NCI-H1694 treated with DMSO at 0.1 percent for 48 hours (cell line): ENCODE data around the gene UNC93B1.

Experiments
- DNase-seq: peaks from one replicate; lab custom pipeline; 2025; lab: John Stamatoyannopoulos, UW

UNC93B1 gene

GRCh38 chr11:68003846-68004550 is at the start of gene UNC93B1:
TSS of gene UNC93B1 (minus strand) at chr11:68004097. CDS start at chr11:68004043, 54 bp downstream.
- no peak for DNase-seq

DNA sequence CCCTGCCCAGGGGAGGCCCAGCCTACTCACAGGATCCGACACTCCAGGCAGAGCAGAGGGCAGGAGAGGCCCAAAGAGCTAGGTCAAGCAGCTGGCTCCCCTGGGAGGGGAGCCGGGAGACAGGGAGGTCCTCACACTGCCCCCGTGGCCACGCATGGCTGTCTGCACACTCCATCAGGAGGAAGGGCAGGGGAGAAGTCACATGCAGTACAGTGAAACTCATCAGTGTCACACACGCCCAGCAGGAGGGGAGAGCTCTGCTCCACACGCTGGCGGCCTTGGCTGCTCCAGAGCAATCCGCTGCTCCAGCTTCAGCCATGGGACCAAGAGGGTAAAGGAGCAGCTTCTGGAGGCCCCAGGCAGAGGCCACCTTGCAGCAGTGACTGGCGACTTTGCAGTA is 49.2 kb upstream of the UNC93B1 start:
- no peak for DNase-seq

DNA sequence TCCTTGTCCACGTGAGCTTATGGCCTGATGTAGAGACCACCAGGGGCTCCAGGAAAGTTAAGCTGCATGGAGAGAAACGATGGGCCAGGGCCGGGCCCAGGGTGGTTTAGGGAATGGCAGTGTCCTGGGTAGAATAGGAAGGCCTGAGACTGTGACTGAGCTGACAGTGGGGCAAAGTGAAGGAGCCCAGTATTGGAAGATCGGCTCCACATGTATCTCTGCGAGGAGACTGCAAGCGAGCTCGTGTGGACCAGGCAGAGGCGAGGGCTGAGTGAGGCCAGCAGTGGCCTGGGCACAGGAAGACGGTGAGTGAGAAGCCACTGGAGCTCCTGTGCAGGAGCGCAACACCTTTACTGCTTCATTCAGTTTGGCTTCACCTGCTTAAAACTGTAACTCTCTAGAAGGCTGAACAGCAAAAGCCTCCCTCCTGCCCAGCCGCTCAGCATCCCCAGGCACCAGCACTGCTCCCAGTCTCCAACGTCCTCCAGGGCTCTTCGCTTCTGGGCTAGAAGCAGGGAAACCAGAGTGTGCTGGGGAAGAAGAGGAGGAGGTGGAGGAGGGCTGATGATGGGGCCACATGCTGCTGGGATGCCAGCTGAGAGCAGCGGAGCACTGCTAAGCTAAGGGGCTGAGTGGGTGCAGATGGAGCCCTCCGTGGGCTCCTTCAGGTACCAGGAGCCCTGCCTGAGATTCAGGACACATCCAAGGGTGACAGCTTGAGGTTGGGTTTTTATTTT is 48.4 kb upstream of the UNC93B1 start:
- no peak for DNase-seq

DNA sequence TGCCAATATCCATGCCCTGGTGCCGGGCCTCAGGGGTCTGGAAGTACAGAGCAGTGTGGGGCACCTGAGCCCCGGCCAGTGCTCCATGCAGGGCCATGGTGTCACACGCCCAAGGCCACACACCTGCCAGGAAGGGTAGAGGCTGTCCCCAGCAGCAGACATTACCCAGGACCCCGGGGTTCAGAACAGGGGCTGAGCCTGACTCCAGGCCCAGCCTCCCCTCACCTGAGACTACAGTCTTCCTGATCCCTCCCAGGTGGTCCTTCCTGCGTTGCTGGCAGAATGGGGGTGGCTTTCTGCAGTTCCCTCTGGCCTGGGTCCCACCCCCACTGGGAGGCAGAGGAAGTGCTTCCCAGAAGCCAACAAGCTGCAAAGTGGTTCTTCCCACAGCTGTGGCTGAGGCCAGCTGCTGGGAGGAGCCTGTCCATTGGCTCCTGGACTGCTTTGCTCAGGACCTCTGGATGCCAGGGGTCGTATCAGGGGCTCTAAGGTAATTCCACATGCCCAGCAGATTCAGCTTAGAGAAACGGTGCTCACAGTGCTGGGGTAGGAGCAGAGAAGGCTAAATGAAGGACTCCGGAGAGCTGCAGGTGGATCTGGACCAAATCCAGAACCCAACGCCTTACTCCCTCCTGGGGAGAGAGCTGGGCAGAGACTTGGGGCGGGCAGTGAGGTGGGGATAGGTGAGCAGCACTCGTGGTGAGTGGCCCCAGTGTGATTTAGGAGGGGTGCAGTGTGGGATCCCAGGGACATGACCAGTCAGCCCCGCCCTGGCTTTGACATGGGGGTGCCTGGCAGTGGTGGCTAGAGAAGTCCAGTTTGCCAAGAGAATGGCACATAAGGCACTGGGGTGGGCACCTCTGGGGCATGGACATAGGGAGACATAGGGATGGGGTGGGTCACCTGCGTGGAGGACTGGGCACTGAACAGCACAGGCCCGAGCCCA is 47.6 kb upstream of the UNC93B1 start:
- no peak for DNase-seq

DNA sequence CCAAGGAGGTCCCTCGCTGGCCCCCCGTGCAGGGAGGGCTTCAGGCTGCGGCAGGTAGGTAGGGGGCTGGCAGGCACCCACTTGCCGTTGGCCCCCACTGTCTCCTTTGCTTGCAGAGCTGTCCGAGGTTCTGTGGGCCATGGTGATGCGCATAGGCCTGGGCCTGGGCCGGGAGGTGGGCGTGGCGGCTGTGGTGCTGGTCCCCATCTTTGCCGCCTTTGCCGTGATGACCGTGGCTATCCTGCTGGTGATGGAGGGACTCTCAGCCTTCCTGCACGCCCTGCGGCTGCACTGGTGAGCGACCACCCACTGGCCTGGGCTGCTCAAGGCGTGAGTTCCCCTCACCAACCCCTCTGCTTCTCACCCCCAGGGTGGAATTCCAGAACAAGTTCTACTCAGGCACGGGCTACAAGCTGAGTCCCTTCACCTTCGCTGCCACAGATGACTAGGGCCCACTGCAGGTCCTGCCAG is 46.5 kb upstream of the UNC93B1 start:
- DNase-seq, result no peak

DNA sequence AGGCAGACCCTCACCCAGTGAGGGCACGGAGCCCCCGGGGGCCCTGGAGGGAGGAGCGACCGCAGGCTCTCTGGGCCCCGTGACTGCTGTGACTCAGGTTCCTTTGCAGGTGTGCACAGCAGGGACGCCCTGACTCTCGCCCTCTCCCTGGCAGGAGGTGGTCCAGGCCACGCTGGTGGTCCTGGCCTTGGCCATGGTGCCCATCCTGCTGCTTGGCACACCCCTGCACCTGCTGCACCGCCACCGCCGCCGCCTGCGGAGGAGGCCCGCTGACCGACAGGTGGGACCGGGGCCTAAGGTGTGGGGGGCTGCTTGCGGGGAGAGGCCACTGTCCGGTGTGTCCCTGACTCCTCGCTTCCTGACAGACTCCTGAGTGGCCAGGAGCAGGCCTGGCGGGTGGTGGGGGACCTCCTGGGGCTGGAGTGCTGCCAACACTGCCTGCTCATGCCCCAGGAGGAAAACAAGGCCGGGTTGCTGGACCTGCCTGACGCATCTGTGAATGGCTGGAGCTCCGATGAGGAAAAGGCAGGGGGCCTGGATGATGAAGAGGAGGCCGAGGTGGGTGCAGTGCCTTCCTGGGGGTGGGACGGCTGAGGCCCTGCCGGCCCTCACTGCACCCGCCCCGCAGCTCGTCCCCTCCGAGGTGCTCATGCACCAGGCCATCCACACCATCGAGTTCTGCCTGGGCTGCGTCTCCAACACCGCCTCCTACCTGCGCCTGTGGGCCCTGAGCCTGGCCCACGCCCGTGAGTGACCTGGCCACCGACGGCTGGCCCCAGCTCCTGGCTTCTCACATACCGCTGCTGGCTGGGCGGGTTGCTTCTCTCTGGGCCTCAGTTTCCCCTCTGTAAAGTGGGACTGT is 45.8 kb upstream of the UNC93B1 start:
- DNase-seq, result no peak

DNA sequence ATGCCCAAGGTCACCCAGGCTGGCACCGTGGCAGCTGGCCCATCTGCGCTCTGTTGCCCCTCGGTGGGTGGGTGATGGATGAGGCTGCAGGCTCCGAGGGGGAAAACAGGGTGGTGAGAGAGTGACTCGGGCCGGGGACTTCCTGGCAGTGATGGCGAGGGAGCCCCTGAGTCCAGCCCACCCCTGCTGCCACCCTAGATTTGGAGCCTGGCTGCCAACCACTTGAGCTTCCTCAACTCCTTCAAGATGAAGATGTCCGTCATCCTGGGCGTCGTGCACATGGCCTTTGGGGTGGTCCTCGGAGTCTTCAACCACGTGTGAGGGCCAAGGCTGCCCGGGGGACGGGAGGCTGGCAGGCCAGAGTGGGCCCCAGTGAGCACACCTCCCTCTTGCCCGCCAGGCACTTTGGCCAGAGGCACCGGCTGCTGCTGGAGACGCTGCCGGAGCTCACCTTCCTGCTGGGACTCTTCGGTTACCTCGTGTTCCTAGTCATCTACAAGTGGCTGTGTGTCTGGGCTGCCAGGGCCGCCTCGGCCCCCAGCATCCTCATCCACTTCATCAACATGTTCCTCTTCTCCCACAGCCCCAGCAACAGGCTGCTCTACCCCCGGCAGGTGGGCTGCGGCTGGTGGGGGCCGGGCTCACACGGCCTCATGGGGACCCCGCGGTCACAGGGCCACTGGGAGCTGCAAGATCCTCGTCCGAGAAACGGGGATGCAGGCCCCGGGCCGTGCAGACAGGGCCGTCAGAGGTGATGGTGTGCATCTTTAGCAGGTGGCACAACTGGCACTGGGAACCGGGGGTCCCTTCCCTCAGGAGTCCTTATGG is 45.0 kb upstream of the UNC93B1 start:
- no peak for DNase-seq

GRCh38 chr11:68047437-68048290 is 43.8 kb upstream of the UNC93B1 start:
- DNase-seq, result no peak

DNA sequence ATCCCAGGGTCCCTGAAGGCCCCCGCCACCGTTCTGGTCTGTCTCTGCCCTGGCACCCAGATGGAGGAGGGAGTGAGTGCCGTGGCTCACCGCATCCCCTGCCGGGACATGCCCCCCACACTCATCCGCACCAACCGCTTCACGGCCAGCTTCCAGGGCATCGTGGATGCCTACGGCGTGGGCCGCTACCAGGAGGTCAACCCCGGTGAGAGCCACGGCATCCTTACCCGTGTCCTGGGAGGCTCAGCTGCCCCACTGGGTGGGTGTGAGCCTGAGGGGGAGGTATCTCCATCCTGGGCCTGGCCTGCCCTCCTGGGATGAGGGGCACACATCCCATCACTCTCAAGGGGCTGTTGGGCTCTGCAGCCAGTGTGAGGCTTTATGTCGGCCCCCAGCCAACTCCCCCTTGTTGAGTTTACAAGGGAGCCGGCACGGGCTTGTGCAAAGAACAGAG is 41.0 kb upstream of the UNC93B1 start:
- no peak for DNase-seq

DNA sequence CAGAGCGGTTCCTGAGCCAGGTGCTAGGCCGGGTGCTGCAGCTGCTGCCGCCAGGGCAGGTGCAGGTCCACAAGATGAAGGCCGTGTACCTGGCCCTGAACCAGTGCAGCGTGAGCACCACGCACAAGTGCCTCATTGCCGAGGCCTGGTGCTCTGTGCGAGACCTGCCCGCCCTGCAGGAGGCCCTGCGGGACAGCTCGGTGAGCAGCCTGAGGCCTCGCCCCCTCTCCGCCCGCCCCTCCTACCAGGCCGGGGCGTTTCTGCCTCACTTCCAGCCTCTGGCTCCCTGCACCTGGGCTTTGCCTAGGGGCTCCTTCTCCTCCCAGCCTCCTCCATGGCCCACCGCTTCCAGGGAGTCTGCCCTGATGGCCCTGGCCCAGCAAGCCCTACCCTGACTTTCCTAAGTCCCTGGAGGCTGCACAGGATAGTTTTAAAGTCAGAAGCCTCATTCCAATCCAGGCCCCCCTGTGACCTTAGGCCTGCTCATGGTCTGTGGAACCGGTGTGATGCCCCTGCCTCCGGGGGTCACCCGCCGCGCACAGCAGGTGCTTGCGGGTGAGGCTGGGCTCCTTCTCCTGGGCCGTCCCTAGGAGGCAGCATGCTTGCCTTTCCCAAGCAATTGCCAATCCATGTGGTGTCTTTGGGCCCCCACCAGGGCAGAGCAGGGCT is 40.4 kb upstream of the UNC93B1 start:
- DNase-seq, result no peak

DNA sequence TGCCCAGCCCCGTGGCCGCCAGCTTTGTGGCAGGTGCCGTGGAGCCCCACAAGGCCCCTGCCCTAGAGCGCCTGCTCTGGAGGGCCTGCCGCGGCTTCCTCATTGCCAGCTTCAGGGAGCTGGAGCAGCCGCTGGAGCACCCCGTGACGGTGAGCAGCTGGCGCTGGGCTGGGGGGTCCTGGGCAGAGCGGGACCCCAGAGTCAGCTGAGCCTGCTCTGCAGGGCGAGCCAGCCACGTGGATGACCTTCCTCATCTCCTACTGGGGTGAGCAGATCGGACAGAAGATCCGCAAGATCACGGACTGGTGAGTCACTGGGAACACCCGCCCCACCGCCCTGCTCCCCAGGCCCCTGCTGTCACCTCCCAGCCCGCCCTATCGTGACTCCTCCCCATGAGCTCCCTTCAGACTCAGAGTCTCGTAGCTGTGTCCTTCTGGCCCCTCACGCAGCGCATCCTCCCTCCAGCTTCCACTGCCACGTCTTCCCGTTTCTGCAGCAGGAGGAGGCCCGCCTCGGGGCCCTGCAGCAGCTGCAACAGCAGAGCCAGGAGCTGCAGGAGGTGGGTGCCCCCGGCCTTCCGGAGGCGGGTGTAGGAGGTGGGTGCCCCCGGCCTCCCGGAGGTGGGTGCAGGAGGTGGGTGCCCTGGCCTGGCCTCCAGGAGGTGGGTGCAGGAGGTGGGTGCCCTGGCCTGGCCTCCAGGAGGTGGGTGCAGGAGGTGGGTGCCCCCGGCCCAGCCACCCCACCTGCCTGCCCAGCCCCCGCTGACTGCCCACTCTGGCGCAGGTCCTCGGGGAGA is 39.6 kb upstream of the UNC93B1 start:
- DNase-seq, result peak; percentile 17

DNA sequence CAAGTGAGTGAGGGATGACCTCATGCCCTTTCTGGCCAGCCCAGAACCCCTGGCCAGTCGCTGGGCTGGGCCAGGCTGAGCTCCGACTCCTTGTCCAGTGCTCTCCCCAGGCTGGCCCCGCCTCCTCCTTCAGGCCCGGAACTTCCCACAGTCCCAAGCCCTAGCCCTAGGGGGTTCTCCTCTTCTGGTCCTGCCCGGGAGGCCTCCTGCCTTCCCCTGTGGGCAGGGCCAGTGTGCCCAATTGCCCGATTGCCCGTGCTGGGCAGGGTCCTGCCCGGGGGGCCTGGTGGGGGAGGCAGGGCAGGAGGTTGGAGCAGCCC is 39.1 kb upstream of the UNC93B1 start:
- no peak for DNase-seq

DNA sequence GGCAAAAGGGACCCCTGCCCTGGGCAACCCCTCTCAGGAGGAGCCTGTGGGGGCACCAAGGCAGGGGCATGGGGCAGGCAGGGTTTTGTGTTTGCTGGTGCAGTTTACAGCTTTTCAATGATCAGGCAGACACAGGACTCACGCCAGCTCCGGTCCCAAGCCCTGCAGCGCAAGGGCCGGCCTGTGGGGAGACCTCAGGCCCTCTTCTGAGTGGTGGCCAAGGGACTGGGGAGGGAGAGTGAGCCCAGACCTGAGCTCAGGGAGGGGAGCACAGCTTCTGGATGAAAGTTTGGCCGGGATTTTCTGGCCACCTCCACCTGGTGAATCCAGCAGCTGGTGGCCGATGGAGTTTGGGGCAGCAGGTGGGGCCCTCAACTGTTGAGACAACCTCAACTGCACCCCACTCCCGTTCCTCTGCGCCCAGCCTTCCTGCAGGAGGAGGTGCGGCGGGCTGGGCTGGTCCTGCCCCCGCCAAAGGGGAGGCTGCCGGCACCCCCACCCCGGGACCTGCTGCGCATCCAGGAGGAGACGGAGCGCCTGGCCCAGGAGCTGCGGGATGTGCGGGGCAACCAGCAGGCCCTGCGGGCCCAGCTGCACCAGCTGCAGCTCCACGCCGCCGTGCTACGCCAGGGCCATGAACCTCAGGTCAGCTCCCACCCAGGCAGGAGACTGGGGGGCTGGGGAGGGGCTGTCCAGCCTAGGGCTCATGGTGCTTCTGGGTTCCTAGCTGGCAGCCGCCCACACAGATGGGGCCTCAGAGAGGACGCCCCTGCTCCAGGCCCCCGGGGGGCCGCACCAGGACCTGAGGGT is 38.5 kb upstream of the UNC93B1 start:
- DNase-seq, result no peak

DNA sequence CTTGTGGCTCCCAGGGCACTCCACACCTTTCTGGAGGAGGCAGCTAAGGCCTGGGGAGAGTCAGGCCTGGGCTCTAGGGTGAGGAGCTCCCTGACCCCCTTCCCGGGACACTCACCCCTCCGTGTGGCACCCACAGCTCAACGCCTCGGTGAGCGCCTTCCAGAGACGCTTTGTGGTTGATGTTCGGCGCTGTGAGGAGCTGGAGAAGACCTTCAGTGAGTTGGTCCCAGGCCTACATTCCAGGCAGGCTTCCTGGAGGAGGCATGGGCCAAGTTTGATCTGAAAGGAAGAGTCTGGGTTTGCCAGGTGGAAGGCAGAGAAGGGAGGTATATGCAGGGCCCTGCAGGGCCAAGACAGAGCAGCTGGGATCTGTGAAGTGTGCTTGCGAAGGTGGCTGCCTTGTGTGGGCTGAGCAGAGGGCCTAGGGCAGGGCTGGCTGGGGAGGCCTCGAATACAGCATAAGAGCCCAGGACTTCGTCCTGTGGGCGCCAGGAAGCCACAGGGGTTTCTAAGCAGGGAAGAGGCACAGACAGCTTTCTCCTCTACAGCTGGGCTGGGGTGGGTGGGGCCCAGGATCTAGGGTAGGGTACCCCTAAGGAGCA is 37.8 kb upstream of the UNC93B1 start:
- no peak for DNase-seq

DNA sequence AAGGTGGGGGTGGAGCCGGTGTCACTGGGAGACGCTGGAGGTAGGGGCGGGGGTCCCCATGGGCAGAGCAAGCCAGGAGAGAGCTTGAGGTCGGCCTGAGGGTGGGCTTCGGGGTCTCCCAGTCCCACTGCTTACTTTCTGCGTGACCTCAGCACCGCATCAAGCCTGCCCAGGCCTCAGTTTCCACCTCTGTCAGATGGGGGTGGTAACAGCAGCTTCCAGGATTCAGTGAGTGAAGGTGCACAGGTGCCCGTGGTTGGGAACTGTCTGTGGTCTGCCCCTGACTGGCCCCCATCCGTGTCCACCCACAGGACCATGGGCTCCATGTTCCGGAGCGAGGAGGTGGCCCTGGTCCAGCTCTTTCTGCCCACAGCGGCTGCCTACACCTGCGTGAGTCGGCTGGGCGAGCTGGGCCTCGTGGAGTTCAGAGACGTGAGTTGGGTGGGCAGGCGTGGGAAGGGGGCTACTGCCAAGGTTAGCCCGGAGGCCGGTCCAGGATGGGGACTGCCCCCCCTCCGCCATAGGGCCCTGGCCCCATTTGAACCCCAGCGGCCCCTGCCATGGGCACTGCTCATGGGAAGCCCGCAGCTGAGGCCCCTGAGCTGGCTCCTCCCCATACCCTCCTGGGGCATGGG is 37.2 kb upstream of the UNC93B1 start:
- DNase-seq, result no peak
